ENCODE results near the gene C6orf132. TPM values are rescaled to one million over a fixed set of nuclear protein-coding genes. Genes with fewer than 3 reads are reported as not detected.

The C6orf132 gene
- total and polyA plus RNA-seq, 9 of the 15 experiments (the other 6 are each of a cell fraction or from before 2014, with no cell fraction given) = 0.06 to 0.35 (median 0.14) TPM

DNA sequence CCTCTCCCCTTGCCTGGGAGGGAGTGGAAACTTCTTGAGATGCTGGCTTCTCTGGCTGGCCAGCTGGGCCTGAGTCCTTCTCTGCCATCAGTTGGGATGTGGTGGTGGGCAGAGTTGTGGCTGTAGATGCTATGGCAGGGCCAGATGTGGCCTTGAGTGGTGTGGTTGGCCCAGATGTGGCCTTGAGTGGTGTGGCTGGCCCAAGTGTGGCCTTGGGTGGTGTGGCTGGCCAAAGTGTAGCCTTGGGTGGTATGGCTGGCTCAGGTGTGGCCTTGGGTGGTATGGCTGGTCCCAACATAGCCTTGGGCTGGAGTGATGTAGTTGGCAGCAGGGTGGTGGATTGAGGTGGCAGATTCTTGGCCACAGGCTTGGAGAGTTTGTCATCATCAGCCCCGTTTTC, 36.7 kb downstream of the C6orf132 start:
- no peak overlapping the region for H3K4me2 ChIP-seq (ENCODE audit: insufficient read depth, low read length)
- intact Hi-C loops (cut with micrococcal nuclease) = loop anchor here (10.0 kb wide), 1 partner anchor 109 kb away; the partner anchor contains the start of gene MRPS10

More for the DNA sequence above, 36.7 kb downstream of the C6orf132 start:
- Histone ChIP-seq H3K9me1 (ENCODE audit: control insufficient read depth, insufficient read depth, low read length) (no peaks in the 10 kb centered on the region), H3K9me3 (replicated peaks; ENCODE audit: control insufficient read depth, insufficient read depth, low read depth, low read length) (peaks cover 6% of the 10 kb centered on the region; the same call in 1 of the 2 replicates), H3K36me3 (ENCODE audit: control insufficient read depth, insufficient read depth, low read length) (no peaks in the 10 kb centered on the region), H3K4me1 (replicated peaks in 1 of 2; ENCODE audit: control insufficient read depth in 2 of 2, insufficient read depth in 2 of 2, low read length in 2 of 2) (peaks cover 28 to 44% of the 10 kb centered on the region in 2 experiments), H3K9ac (ENCODE audit: insufficient read depth in 1 of 2, low read depth in 2 of 2, low read length in 2 of 2) (0 out of 4 replicates have a peak overlapping the region, but pooled peaks of 1 of the 2 experiments have one; percentile 4), H3K79me2 (ENCODE audit: control insufficient read depth, insufficient read depth, low read length) (no peaks in the 10 kb centered on the region), H3K27me3 (ENCODE audit: control insufficient read depth in 2 of 2, insufficient read depth in 2 of 2, low read length in 2 of 2) (peaks cover 3 to 8% of the 10 kb centered on the region in 2 experiments; a peak in 2 of 5 replicates), H3K4me3 (no peak overlapping the region), H4K20me1 (replicated peaks; ENCODE audit: control insufficient read depth, insufficient read depth, low read length) (no peaks in the 10 kb centered on the region), H3K27ac (ENCODE audit: extremely low read depth, low read depth, low read length) (no peak overlapping the region), H2AFZ (ENCODE audit: low read depth, low read length) (no peak overlapping the region)
- 70% methylated on average over 1 of the region's 1 CpG for WGBS (ENCODE audit: insufficient coverage, low coverage, missing lambda C conversion rate)
- DNase-seq (ENCODE audit: extremely low read depth in 1 of 4, low spot score in 3 of 4) (no peak), FAIRE-seq (no peak), ATAC-seq (no peak)
- in situ Hi-C loops (cut with MboI) = no loop called here
- TF ChIP-seq, protein P1, sequence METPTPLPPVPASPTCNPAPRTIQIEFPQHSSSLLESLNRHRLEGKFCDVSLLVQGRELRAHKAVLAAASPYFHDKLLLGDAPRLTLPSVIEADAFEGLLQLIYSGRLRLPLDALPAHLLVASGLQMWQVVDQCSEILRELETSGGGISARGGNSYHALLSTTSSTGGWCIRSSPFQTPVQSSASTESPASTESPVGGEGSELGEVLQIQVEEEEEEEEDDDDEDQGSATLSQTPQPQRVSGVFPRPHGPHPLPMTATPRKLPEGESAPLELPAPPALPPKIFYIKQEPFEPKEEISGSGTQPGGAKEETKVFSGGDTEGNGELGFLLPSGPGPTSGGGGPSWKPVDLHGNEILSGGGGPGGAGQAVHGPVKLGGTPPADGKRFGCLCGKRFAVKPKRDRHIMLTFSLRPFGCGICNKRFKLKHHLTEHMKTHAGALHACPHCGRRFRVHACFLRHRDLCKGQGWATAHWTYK (CRISPR knock-in tag; IDR thresholded peaks at IDR 0.05) = peak; percentile 89; the same call in 1 of the 2 replicates
- no peak for TF ChIP-seq SOX6 (IDR thresholded peaks at IDR 0.05)
- 0 out of 2 replicates have a peak, but pooled peaks have one; percentile 17 for TF ChIP-seq ZBTB7A (IDR thresholded peaks at IDR 0.05; ENCODE audit: borderline replicate concordance, control insufficient read depth, low read depth, low read length)
- POLR2A ChIA-PET = interaction anchor here (0.5 to 6.1 kb wide), 7 partner anchors 10 to 169 kb away, joined by 3 to 48 read pairs (median 4); no protein-coding TSS in a partner anchor
- CTCF ChIA-PET (ENCODE audit: low intra/inter-chr PET ratio) = no interaction called here
- BruUV-seq (replicated peaks) = no TSS peak

Measured in K562 (cell line).